Astrocyte (in vitro differentiated cells and primary cell): Measurements from ENCODE around the gene CEP68. TPM values are rescaled to one million over a fixed set of nuclear protein-coding genes. Genes with fewer than 3 reads are reported as not detected.

ENCODE experiments used
- DNase-seq: peaks from one replicate; pipeline ENCODE4 v3.0.0-alpha.2; 2010; ENCODE audit warnings: low read depth
- FAIRE-seq: peaks from 2 replicates; lab custom pipeline; 2011; peaks lifted over from hg19 to GRCh38; lab: Jason Lieb, UNC
- H2AFZ ChIP-seq: 2 replicates; pipeline ENCODE4 v1.6.0; 2012; ENCODE audit warnings: low read depth, low read length, inconsistent platforms
- H3K27ac ChIP-seq: 2 replicates; pipeline ENCODE4 v1.5.1; 2011; ENCODE audit warnings: low read depth, low read length, inconsistent platforms
- H3K27me3 ChIP-seq: 2 replicates; pipeline ENCODE4 v1.6.0; 2011; ENCODE audit warnings: low read length, inconsistent platforms; ENCODE audit not compliant: insufficient read depth
- H3K36me3 ChIP-seq: 2 replicates; pipeline ENCODE4 v1.5.1; 2011; ENCODE audit warnings: low read length, inconsistent platforms; ENCODE audit not compliant: insufficient read depth
- H3K4me1 ChIP-seq: 2 replicates; pipeline ENCODE4 v1.5.1; 2011; ENCODE audit warnings: low read length, inconsistent platforms; ENCODE audit not compliant: insufficient read depth
- H3K4me2 ChIP-seq: 2 replicates; pipeline ENCODE4 v1.6.0; 2012; ENCODE audit warnings: low read length, inconsistent platforms
- H3K4me3 ChIP-seq: 2 replicates; pipeline ENCODE4 v1.5.1; 2011; ENCODE audit warnings: low read depth, mild to moderate bottlenecking, low read length, inconsistent platforms; ENCODE audit not compliant: insufficient read depth
- H3K79me2 ChIP-seq: 2 replicates; pipeline ENCODE4 v1.6.0; 2012; ENCODE audit warnings: mild to moderate bottlenecking, low read length, inconsistent platforms; ENCODE audit not compliant: insufficient read depth
- H3K9ac ChIP-seq: 2 replicates; pipeline ENCODE4 v1.6.0; 2012; ENCODE audit warnings: mild to moderate bottlenecking, low read length, inconsistent platforms
- H3K9me3 ChIP-seq: 2 replicates; pipeline ENCODE4 v1.5.1; 2012; ENCODE audit warnings: low read depth, mild to moderate bottlenecking, low read length, inconsistent platforms; ENCODE audit not compliant: insufficient read depth
- H4K20me1 ChIP-seq: 2 replicates; pipeline ENCODE4 v1.6.0; 2012; ENCODE audit warnings: low read length, inconsistent platforms; ENCODE audit not compliant: insufficient read depth
- H3K27ac Mint-ChIP-seq: one replicate; pipeline ENCODE4 v1.8.0; 2021; ENCODE audit warnings: mild to moderate bottlenecking, mixed read lengths; ENCODE audit not compliant: unreplicated experiment
- H3K27me3 Mint-ChIP-seq: one replicate; pipeline ENCODE4 v1.8.0; 2021; ENCODE audit warnings: low read depth, mixed read lengths; ENCODE audit not compliant: unreplicated experiment
- H3K36me3 Mint-ChIP-seq: one replicate; pipeline ENCODE4 v1.8.0; 2021; ENCODE audit warnings: low read depth, mixed read lengths; ENCODE audit not compliant: unreplicated experiment
- H3K4me1 Mint-ChIP-seq: one replicate; pipeline ENCODE4 v1.8.0; 2021; ENCODE audit warnings: low read depth, mixed read lengths; ENCODE audit not compliant: unreplicated experiment
- H3K4me3 Mint-ChIP-seq: one replicate; pipeline ENCODE4 v1.8.0; 2021; ENCODE audit warnings: mild to moderate bottlenecking, moderate library complexity, mixed read lengths; ENCODE audit not compliant: unreplicated experiment
- H3K9me3 Mint-ChIP-seq: one replicate; pipeline ENCODE4 v1.8.0; 2021; ENCODE audit warnings: mild to moderate bottlenecking, mixed read lengths; ENCODE audit not compliant: unreplicated experiment
- CTCF ChIP-seq: IDR thresholded peaks from 2 replicates; pipeline ENCODE4 v1.5.1; 2011; ENCODE audit warnings: low read depth, mild to moderate bottlenecking, inconsistent platforms, low read length, moderate library complexity; ENCODE audit not compliant: insufficient read depth
- EZH2 ChIP-seq: IDR thresholded peaks from 2 replicates; pipeline ENCODE4 v1.6.1; 2012; ENCODE audit warnings: mild to moderate bottlenecking, low read length, inconsistent platforms; ENCODE audit not compliant: insufficient read depth
- total RNA-seq: library from RNA; stranded (reverse); gene quantifications from 2 replicates; pipeline ENCODE4 v1.2.1, GENCODE V29; 2021

Gene CEP68
- total RNA-seq, 1 donor from 2014 or later, result 6.9 TPM

- Histone ChIP-seq H3K9ac (peak overlapping the region; percentile 80), H3K79me2 (peaks cover 23% of the 10 kb centered on the region), H3K4me2 (peak overlapping the region; percentile 86), H4K20me1 (peaks cover 28% of the 10 kb centered on the region), H3K9me3 (no peaks in the 10 kb centered on the region), H2AFZ (peak overlapping the region; percentile 89), H3K36me3 (no peaks in the 10 kb centered on the region), H3K27me3 (no peaks in the 10 kb centered on the region), H3K27ac (no peak overlapping the region), H3K4me3 (peak overlapping the region; percentile 79), H3K4me1 (peaks cover 9% of the 10 kb centered on the region)
- Mint-ChIP-seq H3K4me1 (peaks cover 8% of the 10 kb centered on the region), H3K9me3 (peaks cover 4% of the 10 kb centered on the region), H3K4me3 (peak overlapping the region; percentile 95), H3K27me3 (peaks cover 7% of the 10 kb centered on the region), H3K27ac (peak overlapping the region; percentile 67), H3K36me3 (peaks cover 2% of the 10 kb centered on the region)
- FAIRE-seq, result no peak
- TF ChIP-seq EZH2 (no peak), CTCF (no peak)
- DNase-seq, result no peak
These were observed 598 bp upstream of the CEP68 start for GRCh38 chr2:65055422-65056214.

GRCh38 chr2:65057054-65057375 is 799 bp downstream of the CEP68 start:
- peaks cover 30% of the 10 kb centered on the region for H3K79me2 ChIP-seq
- peak overlapping the region; percentile 80 for H2AFZ ChIP-seq
- H3K27ac ChIP-seq, result peak overlapping the region; percentile 62

More at GRCh38 chr2:65057054-65057375, 799 bp downstream of the CEP68 start:
- peak overlapping the region; percentile 86 for H3K4me2 ChIP-seq
- H3K4me1 Mint-ChIP-seq, result peaks cover 8% of the 10 kb centered on the region
- TF ChIP-seq EZH2 (no peak), CTCF (no peak)
- peak overlapping the region; percentile 80 for H3K9ac ChIP-seq
- H3K27me3 Mint-ChIP-seq, result peaks cover 7% of the 10 kb centered on the region
- H3K36me3 ChIP-seq, result no peaks in the 10 kb centered on the region
- H3K27ac Mint-ChIP-seq, result peak overlapping the region; percentile 34
- H3K9me3 Mint-ChIP-seq, result peaks cover 4% of the 10 kb centered on the region
- no peak for DNase-seq
- H3K4me3 ChIP-seq, result peak overlapping the region; percentile 79
- peaks cover 40% of the 10 kb centered on the region for H4K20me1 ChIP-seq
- peak overlapping the region; percentile 83 for H3K4me3 Mint-ChIP-seq
- H3K9me3 ChIP-seq, result no peaks in the 10 kb centered on the region
- FAIRE-seq, result no peak
- H3K4me1 ChIP-seq, result peaks cover 9% of the 10 kb centered on the region
- H3K36me3 Mint-ChIP-seq, result peaks cover 2% of the 10 kb centered on the region
- no peaks in the 10 kb centered on the region for H3K27me3 ChIP-seq
